ENCODE data around the gene F2RL1. TPM values are rescaled to one million over a fixed set of nuclear protein-coding genes. Genes with fewer than 3 reads are reported as not detected.

Gene F2RL1
- total and polyA plus RNA-seq, 2 experiments from 2014 or later = 15.3 to 32.1 TPM

GRCh38 chr5:76781775-76782174 lies 37.1 kb upstream of the F2RL1 start (continued):
- TF ChIP-seq, protein P1, sequence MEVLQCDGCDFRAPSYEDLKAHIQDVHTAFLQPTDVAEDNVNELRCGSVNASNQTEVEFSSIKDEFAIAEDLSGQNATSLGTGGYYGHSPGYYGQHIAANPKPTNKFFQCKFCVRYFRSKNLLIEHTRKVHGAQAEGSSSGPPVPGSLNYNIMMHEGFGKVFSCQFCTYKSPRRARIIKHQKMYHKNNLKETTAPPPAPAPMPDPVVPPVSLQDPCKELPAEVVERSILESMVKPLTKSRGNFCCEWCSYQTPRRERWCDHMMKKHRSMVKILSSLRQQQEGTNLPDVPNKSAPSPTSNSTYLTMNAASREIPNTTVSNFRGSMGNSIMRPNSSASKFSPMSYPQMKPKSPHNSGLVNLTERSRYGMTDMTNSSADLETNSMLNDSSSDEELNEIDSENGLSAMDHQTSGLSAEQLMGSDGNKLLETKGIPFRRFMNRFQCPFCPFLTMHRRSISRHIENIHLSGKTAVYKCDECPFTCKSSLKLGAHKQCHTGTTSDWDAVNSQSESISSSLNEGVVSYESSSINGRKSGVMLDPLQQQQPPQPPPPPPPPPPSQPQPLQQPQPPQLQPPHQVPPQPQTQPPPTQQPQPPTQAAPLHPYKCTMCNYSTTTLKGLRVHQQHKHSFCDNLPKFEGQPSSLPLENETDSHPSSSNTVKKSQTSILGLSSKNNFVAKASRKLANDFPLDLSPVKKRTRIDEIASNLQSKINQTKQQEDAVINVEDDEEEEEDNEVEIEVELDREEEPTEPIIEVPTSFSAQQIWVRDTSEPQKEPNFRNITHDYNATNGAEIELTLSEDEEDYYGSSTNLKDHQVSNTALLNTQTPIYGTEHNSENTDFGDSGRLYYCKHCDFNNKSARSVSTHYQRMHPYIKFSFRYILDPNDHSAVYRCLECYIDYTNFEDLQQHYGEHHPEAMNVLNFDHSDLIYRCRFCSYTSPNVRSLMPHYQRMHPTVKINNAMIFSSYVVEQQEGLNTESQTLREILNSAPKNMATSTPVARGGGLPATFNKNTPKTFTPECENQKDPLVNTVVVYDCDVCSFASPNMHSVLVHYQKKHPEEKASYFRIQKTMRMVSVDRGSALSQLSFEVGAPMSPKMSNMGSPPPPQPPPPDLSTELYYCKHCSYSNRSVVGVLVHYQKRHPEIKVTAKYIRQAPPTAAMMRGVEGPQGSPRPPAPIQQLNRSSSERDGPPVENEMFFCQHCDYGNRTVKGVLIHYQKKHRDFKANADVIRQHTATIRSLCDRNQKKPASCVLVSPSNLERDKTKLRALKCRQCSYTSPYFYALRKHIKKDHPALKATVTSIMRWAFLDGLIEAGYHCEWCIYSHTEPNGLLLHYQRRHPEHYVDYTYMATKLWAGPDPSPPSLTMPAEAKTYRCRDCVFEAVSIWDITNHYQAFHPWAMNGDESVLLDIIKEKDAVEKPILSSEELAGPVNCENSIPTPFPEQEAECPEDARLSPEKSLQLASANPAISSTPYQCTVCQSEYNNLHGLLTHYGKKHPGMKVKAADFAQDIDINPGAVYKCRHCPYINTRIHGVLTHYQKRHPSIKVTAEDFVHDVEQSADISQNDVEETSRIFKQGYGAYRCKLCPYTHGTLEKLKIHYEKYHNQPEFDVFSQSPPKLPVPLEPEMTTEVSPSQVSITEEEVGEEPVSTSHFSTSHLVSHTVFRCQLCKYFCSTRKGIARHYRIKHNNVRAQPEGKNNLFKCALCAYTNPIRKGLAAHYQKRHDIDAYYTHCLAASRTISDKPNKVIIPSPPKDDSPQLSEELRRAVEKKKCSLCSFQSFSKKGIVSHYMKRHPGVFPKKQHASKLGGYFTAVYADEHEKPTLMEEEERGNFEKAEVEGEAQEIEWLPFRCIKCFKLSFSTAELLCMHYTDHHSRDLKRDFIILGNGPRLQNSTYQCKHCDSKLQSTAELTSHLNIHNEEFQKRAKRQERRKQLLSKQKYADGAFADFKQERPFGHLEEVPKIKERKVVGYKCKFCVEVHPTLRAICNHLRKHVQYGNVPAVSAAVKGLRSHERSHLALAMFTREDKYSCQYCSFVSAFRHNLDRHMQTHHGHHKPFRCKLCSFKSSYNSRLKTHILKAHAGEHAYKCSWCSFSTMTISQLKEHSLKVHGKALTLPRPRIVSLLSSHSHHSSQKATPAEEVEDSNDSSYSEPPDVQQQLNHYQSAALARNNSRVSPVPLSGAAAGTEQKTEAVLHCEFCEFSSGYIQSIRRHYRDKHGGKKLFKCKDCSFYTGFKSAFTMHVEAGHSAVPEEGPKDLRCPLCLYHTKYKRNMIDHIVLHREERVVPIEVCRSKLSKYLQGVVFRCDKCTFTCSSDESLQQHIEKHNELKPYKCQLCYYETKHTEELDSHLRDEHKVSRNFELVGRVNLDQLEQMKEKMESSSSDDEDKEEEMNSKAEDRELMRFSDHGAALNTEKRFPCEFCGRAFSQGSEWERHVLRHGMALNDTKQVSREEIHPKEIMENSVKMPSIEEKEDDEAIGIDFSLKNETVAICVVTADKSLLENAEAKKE (CRISPR knock-in tag; IDR thresholded peaks at IDR 0.05) = no peak
- no peak for TF ChIP-seq ZNF331 (CRISPR knock-in tag; IDR thresholded peaks at IDR 0.05; ENCODE audit: low read depth)

GRCh38 chr5:76782444-76782843 lies 36.4 kb upstream of the F2RL1 start:
- Mint-ChIP-seq H3K27me3 (ENCODE audit: insufficient read depth, low read depth, poor library complexity) (peaks cover 7% of the 10 kb centered on the region), H3K27ac (no peak overlapping the region), H3K4me3 (no peak overlapping the region), H3K4me1 (peaks cover 39% of the 10 kb centered on the region), H3K9me3 (no peaks in the 10 kb centered on the region), H3K36me3 (ENCODE audit: low read depth) (no peaks in the 10 kb centered on the region)
- Histone ChIP-seq H3K79me2 (replicated peaks; ENCODE audit: insufficient read depth) (no peaks in the 10 kb centered on the region), H3K4me1 (ENCODE audit: insufficient read depth) (peaks cover 13% of the 10 kb centered on the region), H3K36me3 (ENCODE audit: insufficient read depth) (no peaks in the 10 kb centered on the region), H3K27ac (ENCODE audit: low read depth) (no peak overlapping the region), H3K4me3 (no peak overlapping the region), H4K20me1 (replicated peaks; ENCODE audit: insufficient read depth) (no peaks in the 10 kb centered on the region), H2AFZ (no peak overlapping the region), H3K9me2 (ENCODE audit: insufficient read depth) (no peaks in the 10 kb centered on the region), H3K4me2 (no peak overlapping the region), H3F3A (replicated peaks; ENCODE audit: low read depth) (no peaks in the 10 kb centered on the region), H3K27me3 (ENCODE audit: insufficient read depth) (no peaks in the 10 kb centered on the region)
- DNase-seq (ENCODE audit: low spot score) (no peak), ATAC-seq (no peak)
- TF ChIP-seq ETS1 (IDR thresholded peaks at IDR 0.05) = no peak
- TF ChIP-seq, protein P2, sequence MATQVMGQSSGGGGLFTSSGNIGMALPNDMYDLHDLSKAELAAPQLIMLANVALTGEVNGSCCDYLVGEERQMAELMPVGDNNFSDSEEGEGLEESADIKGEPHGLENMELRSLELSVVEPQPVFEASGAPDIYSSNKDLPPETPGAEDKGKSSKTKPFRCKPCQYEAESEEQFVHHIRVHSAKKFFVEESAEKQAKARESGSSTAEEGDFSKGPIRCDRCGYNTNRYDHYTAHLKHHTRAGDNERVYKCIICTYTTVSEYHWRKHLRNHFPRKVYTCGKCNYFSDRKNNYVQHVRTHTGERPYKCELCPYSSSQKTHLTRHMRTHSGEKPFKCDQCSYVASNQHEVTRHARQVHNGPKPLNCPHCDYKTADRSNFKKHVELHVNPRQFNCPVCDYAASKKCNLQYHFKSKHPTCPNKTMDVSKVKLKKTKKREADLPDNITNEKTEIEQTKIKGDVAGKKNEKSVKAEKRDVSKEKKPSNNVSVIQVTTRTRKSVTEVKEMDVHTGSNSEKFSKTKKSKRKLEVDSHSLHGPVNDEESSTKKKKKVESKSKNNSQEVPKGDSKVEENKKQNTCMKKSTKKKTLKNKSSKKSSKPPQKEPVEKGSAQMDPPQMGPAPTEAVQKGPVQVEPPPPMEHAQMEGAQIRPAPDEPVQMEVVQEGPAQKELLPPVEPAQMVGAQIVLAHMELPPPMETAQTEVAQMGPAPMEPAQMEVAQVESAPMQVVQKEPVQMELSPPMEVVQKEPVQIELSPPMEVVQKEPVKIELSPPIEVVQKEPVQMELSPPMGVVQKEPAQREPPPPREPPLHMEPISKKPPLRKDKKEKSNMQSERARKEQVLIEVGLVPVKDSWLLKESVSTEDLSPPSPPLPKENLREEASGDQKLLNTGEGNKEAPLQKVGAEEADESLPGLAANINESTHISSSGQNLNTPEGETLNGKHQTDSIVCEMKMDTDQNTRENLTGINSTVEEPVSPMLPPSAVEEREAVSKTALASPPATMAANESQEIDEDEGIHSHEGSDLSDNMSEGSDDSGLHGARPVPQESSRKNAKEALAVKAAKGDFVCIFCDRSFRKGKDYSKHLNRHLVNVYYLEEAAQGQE (IDR thresholded peaks at IDR 0.05; ENCODE audit: unreplicated experiment) = no peak
- TF ChIP-seq ZNF114 (CRISPR knock-in tag; IDR thresholded peaks at IDR 0.05) = no peak
- no peak for TF ChIP-seq CREB1 (CRISPR knock-in tag; IDR thresholded peaks at IDR 0.05; ENCODE audit: low read depth)
- TF ChIP-seq, protein P3, sequence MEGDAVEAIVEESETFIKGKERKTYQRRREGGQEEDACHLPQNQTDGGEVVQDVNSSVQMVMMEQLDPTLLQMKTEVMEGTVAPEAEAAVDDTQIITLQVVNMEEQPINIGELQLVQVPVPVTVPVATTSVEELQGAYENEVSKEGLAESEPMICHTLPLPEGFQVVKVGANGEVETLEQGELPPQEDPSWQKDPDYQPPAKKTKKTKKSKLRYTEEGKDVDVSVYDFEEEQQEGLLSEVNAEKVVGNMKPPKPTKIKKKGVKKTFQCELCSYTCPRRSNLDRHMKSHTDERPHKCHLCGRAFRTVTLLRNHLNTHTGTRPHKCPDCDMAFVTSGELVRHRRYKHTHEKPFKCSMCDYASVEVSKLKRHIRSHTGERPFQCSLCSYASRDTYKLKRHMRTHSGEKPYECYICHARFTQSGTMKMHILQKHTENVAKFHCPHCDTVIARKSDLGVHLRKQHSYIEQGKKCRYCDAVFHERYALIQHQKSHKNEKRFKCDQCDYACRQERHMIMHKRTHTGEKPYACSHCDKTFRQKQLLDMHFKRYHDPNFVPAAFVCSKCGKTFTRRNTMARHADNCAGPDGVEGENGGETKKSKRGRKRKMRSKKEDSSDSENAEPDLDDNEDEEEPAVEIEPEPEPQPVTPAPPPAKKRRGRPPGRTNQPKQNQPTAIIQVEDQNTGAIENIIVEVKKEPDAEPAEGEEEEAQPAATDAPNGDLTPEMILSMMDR (conservative IDR thresholded peaks at IDR 0.05; ENCODE audit: low read depth in 2 of 2) = no peak
- TF ChIP-seq POLR2AphosphoS5 (IDR thresholded peaks at IDR 0.05; ENCODE audit: low read depth) = no peak
- TF ChIP-seq EZH2 (IDR thresholded peaks at IDR 0.05; ENCODE audit: low read depth, unreplicated experiment) = no peak
- no peak for TF ChIP-seq NANOG (IDR thresholded peaks at IDR 0.05; ENCODE audit: borderline replicate concordance)
- no peak for TF ChIP-seq JUNB (IDR thresholded peaks at IDR 0.05; ENCODE audit: unreplicated experiment)
